ENCODE results near the gene TRIO.

Gene TRIO

DNA sequence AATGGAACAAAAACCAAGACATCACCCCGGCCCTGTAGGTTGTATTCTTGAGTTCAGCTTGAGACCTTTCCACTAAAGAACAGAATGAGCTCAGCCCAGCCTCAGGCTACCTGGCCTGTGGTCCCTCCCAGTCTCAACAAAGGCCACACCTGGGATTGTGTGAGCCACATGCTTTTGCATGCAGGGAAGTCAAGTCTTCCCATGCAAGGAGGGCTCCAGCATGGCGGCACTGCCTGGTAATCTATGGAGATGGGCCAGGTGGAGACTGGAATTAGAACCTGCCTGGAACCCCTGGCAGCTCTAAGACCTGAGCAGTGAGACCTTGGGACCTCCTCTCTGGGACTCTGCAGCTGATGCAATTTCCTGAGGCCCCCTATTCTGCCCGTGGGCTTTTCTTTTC, 389.0 kb downstream of the TRIO start:
- no peak for DNase-seq
- Histone ChIP-seq H3K27ac (no peak overlapping the region), H3K4me3 (ENCODE audit: low read depth, low read length) (no peak overlapping the region), H3K36me3 (replicated peaks) (no peaks in the 10 kb centered on the region), H3K27me3 (replicated peaks) (no peaks in the 10 kb centered on the region)
- TF ChIP-seq, protein P1, sequence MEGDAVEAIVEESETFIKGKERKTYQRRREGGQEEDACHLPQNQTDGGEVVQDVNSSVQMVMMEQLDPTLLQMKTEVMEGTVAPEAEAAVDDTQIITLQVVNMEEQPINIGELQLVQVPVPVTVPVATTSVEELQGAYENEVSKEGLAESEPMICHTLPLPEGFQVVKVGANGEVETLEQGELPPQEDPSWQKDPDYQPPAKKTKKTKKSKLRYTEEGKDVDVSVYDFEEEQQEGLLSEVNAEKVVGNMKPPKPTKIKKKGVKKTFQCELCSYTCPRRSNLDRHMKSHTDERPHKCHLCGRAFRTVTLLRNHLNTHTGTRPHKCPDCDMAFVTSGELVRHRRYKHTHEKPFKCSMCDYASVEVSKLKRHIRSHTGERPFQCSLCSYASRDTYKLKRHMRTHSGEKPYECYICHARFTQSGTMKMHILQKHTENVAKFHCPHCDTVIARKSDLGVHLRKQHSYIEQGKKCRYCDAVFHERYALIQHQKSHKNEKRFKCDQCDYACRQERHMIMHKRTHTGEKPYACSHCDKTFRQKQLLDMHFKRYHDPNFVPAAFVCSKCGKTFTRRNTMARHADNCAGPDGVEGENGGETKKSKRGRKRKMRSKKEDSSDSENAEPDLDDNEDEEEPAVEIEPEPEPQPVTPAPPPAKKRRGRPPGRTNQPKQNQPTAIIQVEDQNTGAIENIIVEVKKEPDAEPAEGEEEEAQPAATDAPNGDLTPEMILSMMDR (IDR thresholded peaks at IDR 0.05; ENCODE audit: low read depth, low read length, missing control alignments): no peak
- in situ Hi-C loops (cut with HindIII; ENCODE audit: low pct_ligation_motif_present, low sequenced_read_pairs): no loop called here

GRCh38 chr5:14534773-14535172, 391.6 kb downstream of the TRIO start:
- no peaks in the 10 kb centered on the region for H3K36me3 ChIP-seq (replicated peaks)
- H3K27me3 ChIP-seq (replicated peaks): no peaks in the 10 kb centered on the region
- no peak overlapping the region for H3K27ac ChIP-seq
- in situ Hi-C loops (cut with HindIII; ENCODE audit: low pct_ligation_motif_present, low sequenced_read_pairs): no loop called here
- DNase-seq: no peak
- H3K4me3 ChIP-seq (ENCODE audit: low read depth, low read length): no peak overlapping the region
- TF ChIP-seq, protein P1 (IDR thresholded peaks at IDR 0.05; ENCODE audit: low read depth, low read length, missing control alignments): no peak

GRCh38 chr5:14545308-14545707, 402.2 kb downstream of the TRIO start:
- no peak overlapping the region for H3K27ac ChIP-seq
- H3K36me3 ChIP-seq (replicated peaks): no peaks in the 10 kb centered on the region
- peaks cover 3% of the 10 kb centered on the region for H3K27me3 ChIP-seq (replicated peaks)
- no peak for DNase-seq
- in situ Hi-C loops (cut with HindIII; ENCODE audit: low pct_ligation_motif_present, low sequenced_read_pairs): no loop called here
- TF ChIP-seq, protein P1 (IDR thresholded peaks at IDR 0.05; ENCODE audit: low read depth, low read length, missing control alignments): no peak
- H3K4me3 ChIP-seq (ENCODE audit: low read depth, low read length): no peak overlapping the region

- DNase-seq: no peak
- Histone ChIP-seq H3K27ac (no peak overlapping the region), H3K4me3 (ENCODE audit: low read depth, low read length) (no peak overlapping the region), H3K27me3 (replicated peaks) (peaks cover 3% of the 10 kb centered on the region), H3K36me3 (replicated peaks) (no peaks in the 10 kb centered on the region)
- TF ChIP-seq, protein P1 (IDR thresholded peaks at IDR 0.05; ENCODE audit: low read depth, low read length, missing control alignments): no peak
- in situ Hi-C loops (cut with HindIII; ENCODE audit: low pct_ligation_motif_present, low sequenced_read_pairs): no loop called here
Measured at GRCh38 chr5:14545862-14546261, 402.7 kb downstream of the TRIO start.

GRCh38 chr5:14547666-14548065, 404.5 kb downstream of the TRIO start:
- in situ Hi-C loops (cut with HindIII; ENCODE audit: low pct_ligation_motif_present, low sequenced_read_pairs): no loop called here
- H3K4me3 ChIP-seq (ENCODE audit: low read depth, low read length): no peak overlapping the region
- H3K27ac ChIP-seq: no peak overlapping the region
- peaks cover 3% of the 10 kb centered on the region for H3K27me3 ChIP-seq (replicated peaks)
- TF ChIP-seq, protein P1 (IDR thresholded peaks at IDR 0.05; ENCODE audit: low read depth, low read length, missing control alignments): no peak
- no peak for DNase-seq
- no peaks in the 10 kb centered on the region for H3K36me3 ChIP-seq (replicated peaks)

DNA sequence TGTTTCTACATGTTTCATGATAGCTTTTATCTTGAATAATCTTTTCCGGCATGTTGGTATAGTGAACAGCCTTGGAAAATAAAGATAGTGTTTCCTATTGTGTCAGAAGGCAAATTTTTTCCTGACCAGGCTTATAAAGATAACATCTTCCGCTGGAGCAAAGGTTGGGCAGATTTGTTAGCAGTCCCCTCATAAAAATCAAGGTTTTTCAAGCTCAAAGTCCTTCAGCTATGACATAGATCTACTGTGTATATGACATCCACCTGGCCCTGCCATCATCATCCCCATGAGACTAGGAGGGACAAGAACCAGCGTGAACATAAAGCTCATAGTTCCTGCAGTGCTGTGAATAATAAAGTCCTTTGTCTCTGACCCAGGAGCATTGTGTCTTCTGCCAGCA, 408.1 kb downstream of the TRIO start:
- TF ChIP-seq, protein P1 (IDR thresholded peaks at IDR 0.05; ENCODE audit: low read depth, low read length, missing control alignments): no peak
- Histone ChIP-seq H3K27me3 (replicated peaks) (peaks cover 3% of the 10 kb centered on the region), H3K4me3 (ENCODE audit: low read depth, low read length) (no peak overlapping the region), H3K36me3 (replicated peaks) (no peaks in the 10 kb centered on the region), H3K27ac (no peak overlapping the region)
- no peak for DNase-seq
- in situ Hi-C loops (cut with HindIII; ENCODE audit: low pct_ligation_motif_present, low sequenced_read_pairs): no loop called here
